Uterus (tissue), 2 donors: Measurements from ENCODE around the gene NHLH1.

Source experiments
- POLR2A ChIP-seq, 2 donors: fragments of 450-650 bp; IDR thresholded peaks; one replicate each; pipeline ENCODE4 v1.6.1; 2016; ENCODE audit warnings: antibody characterized with exemption in 2 of 2, mild to moderate bottlenecking in 1 of 2, moderate library complexity in 1 of 2
- TF ChIP-seq, protein P1 (sequence below), 4 experiments: fragments of 200-600 bp in 2 of 4; fragments of 450-650 bp in 2 of 4; sonication (generic) in 2 of 4; IDR thresholded peaks; one replicate each; pipeline ENCODE4 v1.5.1; 2016 to 2019; ENCODE audit warnings: antibody characterized with exemption in 4 of 4, mild to moderate bottlenecking in 2 of 4, moderate library complexity in 1 of 4

- TF ChIP-seq, protein P1, sequence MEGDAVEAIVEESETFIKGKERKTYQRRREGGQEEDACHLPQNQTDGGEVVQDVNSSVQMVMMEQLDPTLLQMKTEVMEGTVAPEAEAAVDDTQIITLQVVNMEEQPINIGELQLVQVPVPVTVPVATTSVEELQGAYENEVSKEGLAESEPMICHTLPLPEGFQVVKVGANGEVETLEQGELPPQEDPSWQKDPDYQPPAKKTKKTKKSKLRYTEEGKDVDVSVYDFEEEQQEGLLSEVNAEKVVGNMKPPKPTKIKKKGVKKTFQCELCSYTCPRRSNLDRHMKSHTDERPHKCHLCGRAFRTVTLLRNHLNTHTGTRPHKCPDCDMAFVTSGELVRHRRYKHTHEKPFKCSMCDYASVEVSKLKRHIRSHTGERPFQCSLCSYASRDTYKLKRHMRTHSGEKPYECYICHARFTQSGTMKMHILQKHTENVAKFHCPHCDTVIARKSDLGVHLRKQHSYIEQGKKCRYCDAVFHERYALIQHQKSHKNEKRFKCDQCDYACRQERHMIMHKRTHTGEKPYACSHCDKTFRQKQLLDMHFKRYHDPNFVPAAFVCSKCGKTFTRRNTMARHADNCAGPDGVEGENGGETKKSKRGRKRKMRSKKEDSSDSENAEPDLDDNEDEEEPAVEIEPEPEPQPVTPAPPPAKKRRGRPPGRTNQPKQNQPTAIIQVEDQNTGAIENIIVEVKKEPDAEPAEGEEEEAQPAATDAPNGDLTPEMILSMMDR (IDR thresholded peaks at IDR 0.05) = no peak
- TF ChIP-seq POLR2A (IDR thresholded peaks at IDR 0.05) = no peak
Observed at GRCh38 chr1:160357286-160358002, 9.4 kb upstream of the NHLH1 start.
